ENCODE results near the gene PPDPF.
A peak's percentile ranks its signal among the peaks of the same experiment; 100 is the strongest.

Gene PPDPF

DNA sequence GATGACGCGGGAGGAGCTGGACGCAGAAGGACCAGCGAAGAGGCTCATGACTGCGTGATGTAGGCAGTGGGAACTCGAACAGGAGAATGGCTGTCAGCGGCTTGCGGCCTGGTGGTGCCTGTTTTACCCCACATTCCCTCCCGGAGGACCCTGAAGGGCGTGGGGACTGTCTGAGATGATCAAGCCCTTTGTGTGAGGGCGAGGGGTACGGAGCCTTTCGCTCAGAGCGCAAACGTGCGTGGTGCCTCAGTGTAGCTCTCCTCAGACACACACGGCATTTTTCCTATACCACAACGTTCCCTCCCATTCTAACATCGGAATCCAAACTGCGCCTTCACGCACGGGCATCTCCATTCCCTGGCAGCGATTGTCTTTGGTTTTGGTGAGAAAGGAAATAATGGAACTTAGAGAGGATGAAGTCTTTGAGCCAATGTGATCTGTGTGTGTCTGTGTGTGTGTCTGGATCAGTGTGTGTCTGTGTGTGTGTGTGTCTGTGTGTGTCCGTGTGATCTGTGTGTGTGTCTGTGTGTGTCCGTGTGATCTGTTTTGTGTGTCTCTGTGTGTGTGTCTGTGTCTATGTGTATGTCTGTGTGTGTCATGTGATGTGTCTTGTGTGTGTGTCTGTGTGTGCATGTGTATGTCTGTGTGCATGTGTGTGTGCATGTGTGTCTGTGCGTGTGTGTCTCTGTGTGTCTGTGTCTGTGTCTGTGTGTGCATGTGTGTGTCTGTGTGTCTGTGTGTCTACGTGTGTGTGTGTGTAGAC is 11.3 kb downstream of the PPDPF start:
- H3K4me1 ChIP-seq (ENCODE audit: control insufficient read depth, insufficient read depth, low read length, poor library complexity, severe bottlenecking) = peaks cover 2% of the 10 kb centered on the region
- H3K4me3 ChIP-seq (ENCODE audit: insufficient read depth, low read depth, low read length, poor library complexity, severe bottlenecking) = no peak overlapping the region
- H3K9me3 ChIP-seq (ENCODE audit: control insufficient read depth, low read length) = no peaks in the 10 kb centered on the region
- H3K27ac ChIP-seq (ENCODE audit: insufficient read depth, low read length, poor library complexity, severe bottlenecking) = no peak overlapping the region
- H3K27me3 ChIP-seq (replicated peaks; ENCODE audit: control insufficient read depth, insufficient read depth, low read length, poor library complexity, severe bottlenecking) = no peaks in the 10 kb centered on the region
- H3K36me3 ChIP-seq (ENCODE audit: control insufficient read depth, insufficient read depth, low read length) = no peaks in the 10 kb centered on the region
- no peak for DNase-seq

DNA sequence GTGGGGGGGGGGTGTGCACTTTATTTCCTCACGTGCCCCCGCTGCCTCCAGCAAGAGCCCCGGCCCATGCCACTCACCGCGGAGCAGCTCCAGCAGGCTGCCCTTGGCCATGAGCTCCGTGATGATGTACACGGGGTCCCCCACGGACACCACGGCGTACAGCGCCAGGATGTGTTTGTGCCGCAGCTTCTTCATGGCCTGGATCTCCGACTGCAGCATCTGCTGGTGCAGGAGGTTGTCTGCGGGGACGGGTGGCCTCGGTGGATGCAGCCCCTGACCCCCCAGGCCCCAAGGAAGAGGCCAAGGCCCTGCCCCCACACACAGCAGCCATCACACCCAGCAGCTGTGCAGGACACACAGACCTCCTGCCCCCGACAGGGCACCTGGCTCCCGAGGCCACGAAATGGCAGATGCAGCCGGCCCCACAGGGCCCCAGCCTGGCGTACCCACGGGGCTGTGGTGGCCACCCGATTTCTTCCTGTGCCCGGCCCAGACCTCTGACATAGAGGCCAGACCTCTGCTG is 11.9 kb downstream of the PPDPF start:
- Histone ChIP-seq H3K27me3 (replicated peaks; ENCODE audit: control insufficient read depth, insufficient read depth, low read length, poor library complexity, severe bottlenecking) (no peaks in the 10 kb centered on the region), H3K27ac (ENCODE audit: insufficient read depth, low read length, poor library complexity, severe bottlenecking) (no peak overlapping the region)

DNA sequence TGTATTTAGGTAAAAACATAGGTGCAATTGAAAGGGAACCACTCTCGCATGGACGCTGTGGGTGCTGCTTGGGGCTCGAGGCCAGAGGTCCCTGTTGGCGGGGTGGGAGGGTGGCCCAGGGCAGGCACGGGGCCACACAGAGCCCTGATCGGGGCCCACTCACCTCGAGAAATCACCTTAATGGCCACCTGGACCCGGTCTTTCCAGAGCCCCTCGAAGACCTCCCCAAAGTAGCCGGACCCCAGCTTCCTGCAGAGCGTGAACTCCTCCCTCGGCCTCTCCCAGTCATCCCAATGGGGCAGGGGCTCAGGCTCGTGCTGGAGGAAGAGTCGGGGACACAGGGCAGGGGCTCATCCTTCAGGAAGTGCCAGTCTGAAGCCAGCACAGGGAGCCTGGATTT is 12.8 kb downstream of the PPDPF start:
- Histone ChIP-seq H3K27me3 (replicated peaks; ENCODE audit: control insufficient read depth, insufficient read depth, low read length, poor library complexity, severe bottlenecking) (no peaks in the 10 kb centered on the region), H3K27ac (ENCODE audit: insufficient read depth, low read length, poor library complexity, severe bottlenecking) (no peak overlapping the region), H3K36me3 (ENCODE audit: control insufficient read depth, insufficient read depth, low read length) (no peaks in the 10 kb centered on the region), H3K9me3 (ENCODE audit: control insufficient read depth, low read length) (no peaks in the 10 kb centered on the region), H3K4me3 (ENCODE audit: insufficient read depth, low read depth, low read length, poor library complexity, severe bottlenecking) (no peak overlapping the region), H3K4me1 (ENCODE audit: control insufficient read depth, insufficient read depth, low read length, poor library complexity, severe bottlenecking) (peaks cover 16% of the 10 kb centered on the region)
- DNase-seq = no peak

More for the DNA sequence above, 11.9 kb downstream of the PPDPF start:
- no peaks in the 10 kb centered on the region for H3K9me3 ChIP-seq (ENCODE audit: control insufficient read depth, low read length)
- peaks cover 9% of the 10 kb centered on the region for H3K4me1 ChIP-seq (ENCODE audit: control insufficient read depth, insufficient read depth, low read length, poor library complexity, severe bottlenecking)
- H3K4me3 ChIP-seq (ENCODE audit: insufficient read depth, low read depth, low read length, poor library complexity, severe bottlenecking) = no peak overlapping the region
- H3K36me3 ChIP-seq (ENCODE audit: control insufficient read depth, insufficient read depth, low read length) = no peaks in the 10 kb centered on the region
- DNase-seq = no peak

DNA sequence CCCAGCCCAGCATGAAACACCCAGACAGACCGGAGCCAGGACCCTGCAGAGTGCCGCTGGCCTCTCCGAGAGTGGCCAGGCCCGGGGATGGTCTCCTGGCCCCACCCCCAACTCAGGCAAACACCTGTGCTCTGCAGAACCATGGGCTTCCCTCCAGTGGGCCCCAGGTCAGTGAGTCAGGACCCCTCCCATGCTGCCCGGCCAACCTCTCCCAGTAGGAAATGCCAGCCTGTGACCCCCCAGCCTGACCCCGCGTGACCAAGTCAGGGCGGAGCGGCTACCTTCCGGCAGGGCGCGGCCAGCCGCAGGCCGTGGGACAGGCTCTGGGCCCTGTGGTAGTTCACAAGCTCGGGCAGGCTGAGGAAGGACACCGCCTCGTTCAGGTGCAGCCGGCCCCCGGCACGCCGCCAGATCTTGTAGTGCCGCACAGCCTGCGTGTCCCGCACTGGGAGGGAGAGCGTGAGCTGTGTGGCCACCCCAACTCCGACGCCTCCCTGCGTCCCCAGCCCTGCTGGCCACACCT is 13.4 kb downstream of the PPDPF start:
- no peak for DNase-seq
- Histone ChIP-seq H3K36me3 (ENCODE audit: control insufficient read depth, insufficient read depth, low read length) (no peaks in the 10 kb centered on the region), H3K9me3 (ENCODE audit: control insufficient read depth, low read length) (no peaks in the 10 kb centered on the region), H3K4me1 (ENCODE audit: control insufficient read depth, insufficient read depth, low read length, poor library complexity, severe bottlenecking) (peaks cover 21% of the 10 kb centered on the region), H3K27me3 (replicated peaks; ENCODE audit: control insufficient read depth, insufficient read depth, low read length, poor library complexity, severe bottlenecking) (no peaks in the 10 kb centered on the region), H3K4me3 (ENCODE audit: insufficient read depth, low read depth, low read length, poor library complexity, severe bottlenecking) (no peak overlapping the region), H3K27ac (ENCODE audit: insufficient read depth, low read length, poor library complexity, severe bottlenecking) (no peak overlapping the region)

DNA sequence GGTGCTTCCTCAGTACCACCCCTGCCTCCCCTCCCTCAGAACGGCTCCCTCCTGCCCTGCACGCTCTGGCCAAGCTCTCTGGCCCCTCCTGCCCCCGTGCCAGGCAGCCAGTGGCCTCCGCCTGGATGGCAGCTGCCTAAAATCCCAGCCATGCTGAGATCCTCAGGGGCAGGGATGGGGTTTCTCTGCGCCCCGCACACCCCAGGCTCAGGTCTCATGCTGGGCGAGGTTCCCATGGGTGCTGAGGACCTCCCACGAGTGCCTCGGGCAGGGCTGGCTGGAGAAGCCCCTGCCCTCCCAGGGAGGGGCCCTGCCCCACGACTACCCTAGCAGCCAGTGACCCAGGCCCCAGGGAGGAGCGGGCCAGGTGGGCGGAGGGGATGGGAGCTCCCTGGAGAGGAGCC is 13.9 kb downstream of the PPDPF start:
- H3K9me3 ChIP-seq (ENCODE audit: control insufficient read depth, low read length) = no peaks in the 10 kb centered on the region
- no peak overlapping the region for H3K4me3 ChIP-seq (ENCODE audit: insufficient read depth, low read depth, low read length, poor library complexity, severe bottlenecking)
- H3K4me1 ChIP-seq (ENCODE audit: control insufficient read depth, insufficient read depth, low read length, poor library complexity, severe bottlenecking) = peaks cover 24% of the 10 kb centered on the region
- H3K27me3 ChIP-seq (replicated peaks; ENCODE audit: control insufficient read depth, insufficient read depth, low read length, poor library complexity, severe bottlenecking) = no peaks in the 10 kb centered on the region
- no peak for DNase-seq
- H3K36me3 ChIP-seq (ENCODE audit: control insufficient read depth, insufficient read depth, low read length) = no peaks in the 10 kb centered on the region
- H3K27ac ChIP-seq (ENCODE audit: insufficient read depth, low read length, poor library complexity, severe bottlenecking) = no peak overlapping the region

DNA sequence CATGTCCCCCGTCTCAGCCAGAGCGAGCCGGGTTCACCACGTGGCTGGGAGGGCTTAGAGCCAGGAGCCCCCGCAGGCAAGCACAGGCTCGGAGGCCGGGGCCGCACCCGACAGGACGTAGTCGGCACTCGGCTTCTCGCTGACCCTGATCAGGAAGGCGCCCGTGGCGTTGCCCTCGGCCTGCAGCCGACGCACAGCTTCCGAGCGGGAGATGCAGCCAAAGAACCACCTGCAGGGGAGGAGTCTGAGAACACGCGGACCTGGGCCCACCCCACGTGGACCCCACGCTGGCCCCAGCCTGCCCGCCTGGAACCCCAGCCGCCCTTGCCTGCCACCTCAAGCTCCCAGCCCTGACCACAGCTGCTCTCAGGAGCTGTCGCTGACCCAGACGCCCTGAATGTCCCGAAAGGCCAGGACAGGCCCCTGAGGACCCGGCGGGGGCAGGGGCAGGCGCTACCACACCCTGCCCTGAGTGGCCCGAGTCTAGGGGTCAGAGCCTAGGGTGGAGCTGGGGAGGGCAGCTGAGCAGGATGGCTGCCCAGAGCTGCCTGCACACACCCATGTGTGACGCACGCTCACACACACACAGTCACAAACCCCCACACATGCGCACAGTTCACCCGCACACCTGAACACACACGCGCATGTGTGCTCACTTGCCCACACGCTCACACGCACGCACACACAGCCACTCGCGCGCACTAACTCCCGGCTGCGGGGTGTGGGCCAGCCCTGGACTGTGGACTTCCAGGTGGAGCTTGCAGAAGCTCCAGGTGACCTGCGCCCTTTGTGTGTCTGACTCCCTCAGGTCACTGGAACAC is 14.5 kb downstream of the PPDPF start:
- Histone ChIP-seq H3K27ac (ENCODE audit: insufficient read depth, low read length, poor library complexity, severe bottlenecking) (no peak overlapping the region), H3K4me1 (ENCODE audit: control insufficient read depth, insufficient read depth, low read length, poor library complexity, severe bottlenecking) (peaks cover 24% of the 10 kb centered on the region), H3K4me3 (ENCODE audit: insufficient read depth, low read depth, low read length, poor library complexity, severe bottlenecking) (no peak overlapping the region), H3K36me3 (ENCODE audit: control insufficient read depth, insufficient read depth, low read length) (no peaks in the 10 kb centered on the region), H3K9me3 (ENCODE audit: control insufficient read depth, low read length) (no peaks in the 10 kb centered on the region), H3K27me3 (replicated peaks; ENCODE audit: control insufficient read depth, insufficient read depth, low read length, poor library complexity, severe bottlenecking) (no peaks in the 10 kb centered on the region)
- no peak for DNase-seq

DNA sequence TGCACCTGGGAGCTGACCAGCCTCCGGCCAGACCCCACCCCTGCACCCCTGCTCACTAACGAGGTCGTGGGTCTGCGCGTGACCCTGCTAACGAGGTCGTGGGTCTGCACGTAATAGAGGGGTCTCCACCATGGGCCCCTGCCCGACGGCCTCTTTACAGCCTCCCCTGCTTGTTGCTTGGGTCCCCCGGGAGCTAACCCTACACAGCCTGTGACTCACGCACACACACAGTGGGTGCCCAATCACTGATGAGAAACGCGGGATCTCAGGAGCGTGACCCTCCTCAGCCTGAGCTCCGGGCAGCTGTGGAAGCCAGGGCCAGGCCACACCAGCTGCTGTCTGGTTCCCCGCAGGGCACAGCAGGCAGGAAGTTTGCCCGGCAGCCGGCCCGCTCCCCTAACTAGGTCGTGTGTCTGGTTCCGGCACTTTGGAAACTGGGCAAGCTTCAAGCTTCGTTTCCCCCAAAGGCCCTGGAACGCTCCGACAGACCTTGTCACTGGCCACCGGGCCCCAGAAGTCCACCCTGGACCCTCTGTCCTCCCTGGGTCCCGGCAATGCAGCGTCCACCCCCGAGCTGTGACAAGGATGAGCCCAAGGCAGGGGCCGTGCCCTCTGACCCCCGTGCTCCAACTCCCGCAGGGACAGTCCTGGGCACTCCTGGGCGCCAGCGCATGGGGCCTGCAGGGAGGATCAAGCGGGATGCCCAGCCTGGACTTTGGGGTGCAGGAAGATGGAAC is 15.8 kb downstream of the PPDPF start:
- no peak for DNase-seq
- H3K4me3 ChIP-seq (ENCODE audit: insufficient read depth, low read depth, low read length, poor library complexity, severe bottlenecking) = no peak overlapping the region
- H3K36me3 ChIP-seq (ENCODE audit: control insufficient read depth, insufficient read depth, low read length) = no peaks in the 10 kb centered on the region
- H3K27me3 ChIP-seq (replicated peaks; ENCODE audit: control insufficient read depth, insufficient read depth, low read length, poor library complexity, severe bottlenecking) = no peaks in the 10 kb centered on the region
- H3K27ac ChIP-seq (ENCODE audit: insufficient read depth, low read length, poor library complexity, severe bottlenecking) = no peak overlapping the region
- H3K4me1 ChIP-seq (ENCODE audit: control insufficient read depth, insufficient read depth, low read length, poor library complexity, severe bottlenecking) = peaks cover 24% of the 10 kb centered on the region
- H3K9me3 ChIP-seq (ENCODE audit: control insufficient read depth, low read length) = no peaks in the 10 kb centered on the region

DNA sequence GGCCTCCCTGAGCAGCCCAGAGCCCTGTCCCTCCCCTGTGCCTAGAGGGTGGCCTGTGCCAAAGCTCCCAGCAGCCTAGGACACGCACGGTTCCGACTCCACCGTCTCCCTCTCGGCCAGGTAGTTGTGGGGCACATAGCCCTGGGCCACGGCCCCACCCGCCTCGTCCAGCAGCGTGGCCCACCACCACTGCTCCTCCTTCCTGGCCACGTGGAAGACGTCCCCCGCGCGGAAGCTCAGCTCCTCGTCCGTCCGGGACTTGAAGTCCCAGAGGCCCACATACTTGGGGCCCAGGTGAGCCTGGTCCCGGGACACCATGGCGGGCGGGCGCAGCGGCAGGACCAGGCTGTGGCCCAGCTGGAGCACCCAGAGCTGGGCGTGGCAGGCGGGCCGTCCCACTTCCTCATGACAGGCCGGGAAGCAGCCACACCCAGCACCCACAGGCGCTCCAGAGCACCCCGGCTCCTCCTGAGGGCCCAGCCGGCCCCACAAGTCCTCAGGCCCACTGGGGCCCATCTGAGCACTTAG is 16.5 kb downstream of the PPDPF start, which contains the start of gene PTK6:
Gene PTK6, minus strand, starts transcription at position 380 of the 528 bp plus-strand sequence. Its CDS starts 62 bp downstream, at position 318.
- Histone ChIP-seq H3K4me3 (ENCODE audit: insufficient read depth, low read depth, low read length, poor library complexity, severe bottlenecking) (peak within 1 kb of the TSS; percentile 40), H3K36me3 (ENCODE audit: control insufficient read depth, insufficient read depth, low read length) (no peaks in the 10 kb centered on the region), H3K9me3 (ENCODE audit: control insufficient read depth, low read length) (no peaks in the 10 kb centered on the region), H3K27me3 (replicated peaks; ENCODE audit: control insufficient read depth, insufficient read depth, low read length, poor library complexity, severe bottlenecking) (no peaks in the 10 kb centered on the region), H3K4me1 (ENCODE audit: control insufficient read depth, insufficient read depth, low read length, poor library complexity, severe bottlenecking) (peaks cover 24% of the 10 kb centered on the region), H3K27ac (ENCODE audit: insufficient read depth, low read length, poor library complexity, severe bottlenecking) (peak within 1 kb of the TSS; percentile 73)
- DNase-seq = no peak

DNA sequence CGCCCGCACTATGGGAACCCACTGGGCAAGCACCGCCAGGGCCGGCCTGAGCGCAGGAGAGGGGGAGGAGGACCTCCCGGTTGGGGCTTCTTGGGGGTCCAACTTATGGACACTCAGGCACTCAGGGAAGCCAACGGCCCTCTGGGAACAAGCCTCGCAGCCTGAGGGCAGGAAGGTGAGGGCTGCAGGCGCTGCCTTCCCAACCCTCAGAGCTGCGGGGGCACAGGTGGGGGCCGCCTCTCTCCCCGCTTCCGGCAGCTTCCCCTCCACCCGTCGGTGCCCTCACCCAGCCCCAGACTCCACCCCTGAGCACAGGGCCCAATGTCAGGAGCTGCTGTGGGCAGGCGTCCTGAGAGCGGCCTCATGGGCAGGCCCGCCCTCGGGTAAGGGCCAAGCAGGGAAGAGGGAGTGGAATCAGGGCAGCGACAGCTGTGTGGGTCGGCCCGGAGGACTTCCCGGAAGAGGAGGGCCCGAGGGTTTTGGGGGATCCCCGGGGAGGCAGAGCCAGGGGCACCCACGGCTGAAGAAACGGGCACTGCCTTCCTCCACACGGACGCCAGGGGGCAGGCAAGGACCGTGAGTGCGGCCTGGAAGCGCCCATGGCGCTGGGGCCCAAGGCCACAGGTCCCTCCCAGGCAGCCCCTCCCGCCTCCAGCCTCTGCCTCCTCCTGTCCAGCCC is 17.1 kb downstream of the PPDPF start:
- Histone ChIP-seq H3K9me3 (ENCODE audit: control insufficient read depth, low read length) (no peaks in the 10 kb centered on the region), H3K36me3 (ENCODE audit: control insufficient read depth, insufficient read depth, low read length) (no peaks in the 10 kb centered on the region), H3K4me1 (ENCODE audit: control insufficient read depth, insufficient read depth, low read length, poor library complexity, severe bottlenecking) (peaks cover 24% of the 10 kb centered on the region), H3K27me3 (replicated peaks; ENCODE audit: control insufficient read depth, insufficient read depth, low read length, poor library complexity, severe bottlenecking) (no peaks in the 10 kb centered on the region), H3K27ac (ENCODE audit: insufficient read depth, low read length, poor library complexity, severe bottlenecking) (peak overlapping the region; percentile 73), H3K4me3 (ENCODE audit: insufficient read depth, low read depth, low read length, poor library complexity, severe bottlenecking) (peak overlapping the region; percentile 40)
- peak; percentile 86 to 91 (median 88) for DNase-seq

Measured in effector memory CD4-positive, alpha-beta T cell (primary cell).